Aorta (tissue), 5 donors: ENCODE data around the gene TMEM181. TPM values are rescaled to one million over a fixed set of nuclear protein-coding genes. Genes with fewer than 3 reads are reported as not detected.
"Not testable (repeated sequence)": the region's sequence is repeated elsewhere in the genome, so short reads cannot be mapped to it uniquely, and the experiment has no call there.

ENCODE experiments used
- ATAC-seq: fragments of 200-7000 bp; cut with Tn5 transposase; one replicate; pipeline ENCODE4 v1.9.1; 2022; ENCODE audit warnings: moderate library complexity; ENCODE audit not compliant: low FRiP score
- DNase-seq, 2 donors: peaks; one replicate each; pipeline ENCODE4 v3.0.0-alpha.2; 2020
- H3K27ac ChIP-seq, 2 donors: one replicate each; pipeline ENCODE4 v1.5.1; 2013; ENCODE audit warnings: low read length in 2 of 2, mild to moderate bottlenecking in 2 of 2, moderate library complexity in 2 of 2, control low read depth in 1 of 2, inconsistent platforms in 1 of 2, low read depth in 1 of 2
- H3K27me3 ChIP-seq, 2 donors: one replicate each; pipeline ENCODE4 v1.6.1; 2013; ENCODE audit warnings: control low read depth in 1 of 2, low read length in 1 of 2, mild to moderate bottlenecking in 1 of 2, moderate library complexity in 1 of 2; ENCODE audit not compliant: insufficient read depth in 2 of 2, control insufficient read depth in 1 of 2
- H3K36me3 ChIP-seq, 2 donors: one replicate each; pipeline ENCODE4 v1.6.1; 2013; ENCODE audit warnings: control low read depth in 1 of 2, low read length in 1 of 2, mild to moderate bottlenecking in 1 of 2; ENCODE audit not compliant: insufficient read depth in 2 of 2, control insufficient read depth in 1 of 2
- H3K4me1 ChIP-seq, 2 donors: one replicate each; pipeline ENCODE4 v1.6.1; 2013; ENCODE audit warnings: low read length in 2 of 2, control low read depth in 1 of 2, mild to moderate bottlenecking in 1 of 2, moderate library complexity in 1 of 2; ENCODE audit not compliant: insufficient read depth in 2 of 2, control insufficient read depth in 1 of 2
- H3K4me3 ChIP-seq, 2 donors: one replicate each; pipeline ENCODE4 v1.5.1; 2013; ENCODE audit warnings: low read length in 2 of 2, control low read depth in 1 of 2, mild to moderate bottlenecking in 1 of 2
- H3K9me3 ChIP-seq: one replicate; pipeline ENCODE4 v1.6.1; 2013; ENCODE audit warnings: mild to moderate bottlenecking, low read length; ENCODE audit not compliant: control insufficient read depth
- WGBS, 2 donors: extraction: QIAGEN DNeasy Blood & Tissue Kit; methylation state at CpG; one replicate each; pipeline ENCODE4 v1.1.7; 2013; 5-methylcytosine and 5-hydroxymethylcytosine counted together
- intact Hi-C, 2 donors: fragments of 100-400 bp; cut with DNase I; formaldehyde crosslinking; loops; one replicate each; pipeline versions ENCODE4 v1.14.2 to v1.15.0; 2022
- polyA plus RNA-seq, 2 donors: library from polyadenylated mRNA; stranded (reverse); fragments of 200-250 nt; gene quantifications; one replicate each; pipeline ENCODE4 v1.2.3, GENCODE V29; 2013
- total RNA-seq, 2 donors: library from RNA; stranded (reverse); fragmentation: NEBNext Ultra II Directional; extraction: Animal tissue kit (Norgen Biotek cat#: 25700); gene quantifications; one replicate each; pipeline ENCODE4 v1.2.1, GENCODE V29; 2021
- donor health status: healthy with polysubstance abuse.
- donor health status: Bipolar disorder and iron deficiency.
- donor health status: DM: no; HTN: no; CAD: no.
- donor health status: DM: no; HTN: no; CAD: no.
- donor health status: DM: yes; HTN: yes; CAD: no.

The TMEM181 gene
- total and polyA plus RNA-seq, 4 donors: 7.4 to 25.9 (median 17.9) TPM

- H3K9me3 ChIP-seq, H3K4me3 ChIP-seq, H3K36me3 ChIP-seq, DNase-seq, intact Hi-C loops, H3K27ac ChIP-seq, ATAC-seq, H3K27me3 ChIP-seq, H3K4me1 ChIP-seq: not testable (repeated sequence)
- WGBS, 2 donors: 99% methylated on average over 3 of the region's 3 CpGs
Measured at GRCh38 chr6:158614606-158615005, 54.7 kb downstream of the TMEM181 start.

GRCh38 chr6:158618289-158618688 lies 58.4 kb downstream of the TMEM181 start:
- H3K27me3 ChIP-seq, H3K4me3 ChIP-seq, intact Hi-C loops, H3K27ac ChIP-seq, H3K9me3 ChIP-seq, ATAC-seq, H3K36me3 ChIP-seq, DNase-seq, H3K4me1 ChIP-seq: not testable (repeated sequence)
- WGBS, 2 donors: 60 to 68% methylated on average over 3 of the region's 3 CpGs

GRCh38 chr6:158619922-158620801 lies 60.3 kb downstream of the TMEM181 start:
- Histone ChIP-seq H3K4me3 (no peak overlapping the region), H3K36me3 (peaks cover 0 to 5% of the 10 kb centered on the region in 2 donors), H3K4me1 (no peaks in the 10 kb centered on the region), H3K9me3 (no peaks in the 10 kb centered on the region), H3K27me3 (no peaks in the 10 kb centered on the region), H3K27ac (no peak overlapping the region)
- no peak for DNase-seq
- intact Hi-C loops: no loop called here
- ATAC-seq: peak; percentile 15
- 79 to 82% methylated on average over 17 of the region's 17 CpGs for WGBS, 2 donors

- Histone ChIP-seq H3K36me3 (peaks cover 0 to 5% of the 10 kb centered on the region in 2 donors), H3K27me3 (no peaks in the 10 kb centered on the region), H3K4me1 (no peaks in the 10 kb centered on the region), H3K4me3 (no peak overlapping the region), H3K9me3 (no peaks in the 10 kb centered on the region), H3K27ac (no peak overlapping the region)
- 70 to 77% methylated on average over 13 of the region's 13 CpGs for WGBS, 2 donors
- DNase-seq (no peak), ATAC-seq (no peak)
- intact Hi-C loops: no loop called here
Measured at GRCh38 chr6:158620963-158621693, 61.2 kb downstream of the TMEM181 start.

- H3K27ac ChIP-seq: no peak overlapping the region
- intact Hi-C loops: no loop called here
- no peaks in the 10 kb centered on the region for H3K9me3 ChIP-seq
- H3K27me3 ChIP-seq: no peaks in the 10 kb centered on the region
- H3K4me1 ChIP-seq: no peaks in the 10 kb centered on the region
- 92 to 95% methylated on average over 25 of the region's 25 CpGs for WGBS, 2 donors
- H3K36me3 ChIP-seq: peaks cover 0 to 5% of the 10 kb centered on the region in 2 donors
- ATAC-seq: no peak
- no peak for DNase-seq
- no peak overlapping the region for H3K4me3 ChIP-seq
Measured at GRCh38 chr6:158621694-158622544, 62.0 kb downstream of the TMEM181 start.

- intact Hi-C loops: no loop called here
- no peaks in the 10 kb centered on the region for H3K4me1 ChIP-seq
- no peak overlapping the region for H3K4me3 ChIP-seq
- no peak overlapping the region for H3K27ac ChIP-seq
- H3K9me3 ChIP-seq: no peaks in the 10 kb centered on the region
- WGBS, 2 donors: 79 to 88% methylated on average over 10 of the region's 10 CpGs
- no peak for ATAC-seq
- no peak for DNase-seq
- H3K27me3 ChIP-seq: no peaks in the 10 kb centered on the region
- H3K36me3 ChIP-seq: peaks cover 0 to 5% of the 10 kb centered on the region in 2 donors
Measured at GRCh38 chr6:158622545-158623190, 62.8 kb downstream of the TMEM181 start.

- 93 to 94% methylated on average over 25 of the region's 25 CpGs for whole genome bisulfite sequencing, 2 donors
- Histone ChIP-seq H3K4me3 (no peak overlapping the region), H3K27ac (no peak overlapping the region), H3K4me1 (no peaks in the 10 kb centered on the region), H3K27me3 (no peaks in the 10 kb centered on the region), H3K9me3 (no peaks in the 10 kb centered on the region), H3K36me3 (peaks cover 0 to 5% of the 10 kb centered on the region in 2 donors)
- DNase-seq (no peak), ATAC-seq (no peak)
- intact Hi-C loops: no loop called here
Measured at GRCh38 chr6:158624684-158625682, 65.1 kb downstream of the TMEM181 start.
